ENCODE measurements around the gene VIL1.

- TF ChIP-seq, protein P1, sequence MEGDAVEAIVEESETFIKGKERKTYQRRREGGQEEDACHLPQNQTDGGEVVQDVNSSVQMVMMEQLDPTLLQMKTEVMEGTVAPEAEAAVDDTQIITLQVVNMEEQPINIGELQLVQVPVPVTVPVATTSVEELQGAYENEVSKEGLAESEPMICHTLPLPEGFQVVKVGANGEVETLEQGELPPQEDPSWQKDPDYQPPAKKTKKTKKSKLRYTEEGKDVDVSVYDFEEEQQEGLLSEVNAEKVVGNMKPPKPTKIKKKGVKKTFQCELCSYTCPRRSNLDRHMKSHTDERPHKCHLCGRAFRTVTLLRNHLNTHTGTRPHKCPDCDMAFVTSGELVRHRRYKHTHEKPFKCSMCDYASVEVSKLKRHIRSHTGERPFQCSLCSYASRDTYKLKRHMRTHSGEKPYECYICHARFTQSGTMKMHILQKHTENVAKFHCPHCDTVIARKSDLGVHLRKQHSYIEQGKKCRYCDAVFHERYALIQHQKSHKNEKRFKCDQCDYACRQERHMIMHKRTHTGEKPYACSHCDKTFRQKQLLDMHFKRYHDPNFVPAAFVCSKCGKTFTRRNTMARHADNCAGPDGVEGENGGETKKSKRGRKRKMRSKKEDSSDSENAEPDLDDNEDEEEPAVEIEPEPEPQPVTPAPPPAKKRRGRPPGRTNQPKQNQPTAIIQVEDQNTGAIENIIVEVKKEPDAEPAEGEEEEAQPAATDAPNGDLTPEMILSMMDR (IDR thresholded peaks at IDR 0.05) = no peak
- no peak for TF ChIP-seq POLR2AphosphoS5 (IDR thresholded peaks at IDR 0.05; ENCODE audit: low read depth, low read length)
Measured at GRCh38 chr2:218418321-218418716, 604 bp upstream of the VIL1 start.
